Measurements from ENCODE around the gene MAGEA6.
"Not testable (repeated sequence)": the region's sequence is repeated elsewhere in the genome, so short reads cannot be mapped to it uniquely, and the experiment has no call there.

The MAGEA6 gene

GRCh38 chrX:152769549-152770289 lies at the start of gene MAGEA6:
Gene MAGEA6 (minus strand): TSS chrX:152769689. CDS start chrX:152767650, 2,039 bp downstream.
- DNase-seq: not testable (repeated sequence)

- DNase-seq: no peak
Measured at GRCh38 chrX:152819266-152819665, 49.8 kb upstream of the MAGEA6 start.

GRCh38 chrX:152818356-152818755 lies 48.9 kb upstream of the MAGEA6 start:
- no peak for DNase-seq

GRCh38 chrX:152817078-152817764 lies 47.7 kb upstream of the MAGEA6 start:
- DNase-seq: no peak

- DNase-seq: no peak
Measured at GRCh38 chrX:152814048-152814447, 44.6 kb upstream of the MAGEA6 start.

GRCh38 chrX:152813206-152813605 lies 43.7 kb upstream of the MAGEA6 start:
- no peak for DNase-seq

- DNase-seq: no peak
Measured at GRCh38 chrX:152810403-152810802, 40.9 kb upstream of the MAGEA6 start.

- DNase-seq: no peak
Measured at GRCh38 chrX:152806035-152806434, 36.5 kb upstream of the MAGEA6 start.

- no peak for DNase-seq
Measured at GRCh38 chrX:152798945-152799344, 29.5 kb upstream of the MAGEA6 start.

GRCh38 chrX:152787062-152787461 lies 17.6 kb upstream of the MAGEA6 start:
- not testable (repeated sequence) for DNase-seq

GRCh38 chrX:152766562-152766961 lies 2.9 kb downstream of the MAGEA6 start:
- DNase-seq: not testable (repeated sequence)

GRCh38 chrX:152761582-152761981 lies 7.9 kb downstream of the MAGEA6 start:
- DNase-seq: not testable (repeated sequence)

- DNase-seq: not testable (repeated sequence)
Measured at GRCh38 chrX:152759544-152759943, 9.9 kb downstream of the MAGEA6 start.

- DNase-seq: not testable (repeated sequence)
Measured at GRCh38 chrX:152758918-152759317, 10.6 kb downstream of the MAGEA6 start, which contains the start of gene CSAG3. Gene CSAG3 (plus strand): TSS chrX:152759218.

- DNase-seq: not testable (repeated sequence)
Measured at GRCh38 chrX:152754871-152755270, 14.6 kb downstream of the MAGEA6 start.

GRCh38 chrX:152753686-152754650 lies 15.5 kb downstream of the MAGEA6 start, which contains the start of gene MAGEA2:
Gene MAGEA2 (minus strand): TSS chrX:152753842. CDS start chrX:152751363, 2,479 bp downstream.
- DNase-seq: not testable (repeated sequence)

GRCh38 chrX:152738560-152738959 lies 30.9 kb downstream of the MAGEA6 start:
- DNase-seq: no peak

- DNase-seq: not testable (repeated sequence)
Measured at GRCh38 chrX:152736528-152736927, 33.0 kb downstream of the MAGEA6 start.

- DNase-seq: no peak
Measured at GRCh38 chrX:152735860-152736511, 33.5 kb downstream of the MAGEA6 start.

- DNase-seq: no peak
Measured at GRCh38 chrX:152735101-152735500, 34.4 kb downstream of the MAGEA6 start.

GRCh38 chrX:152734143-152734858 lies 35.2 kb downstream of the MAGEA6 start:
- DNase-seq: not testable (repeated sequence)
